Activated CD4-positive, alpha-beta T cell treated with anti-CD3 and anti-CD28 coated beads, Interleukin-2, amount 10 ng/mL, durations not matched to agents 24 days and 14 days (primary cell): ENCODE data around the gene TRIM6. TPM values are rescaled to one million over a fixed set of nuclear protein-coding genes. Genes with fewer than 3 reads are reported as not detected.
"Not testable (repeated sequence)": the region's sequence is repeated elsewhere in the genome, so short reads cannot be mapped to it uniquely, and the experiment has no call there.

Experiments
- DNase-seq: peaks from one replicate; pipeline ENCODE4 v3.0.0; 2022
- H3K27ac Mint-ChIP-seq: one replicate; pipeline ENCODE4 v1.8.0; 2022; ENCODE audit warnings: mild to moderate bottlenecking, mixed read lengths
- H3K27me3 Mint-ChIP-seq: one replicate; pipeline ENCODE4 v1.8.0; 2022; ENCODE audit warnings: mixed read lengths
- H3K36me3 Mint-ChIP-seq: one replicate; pipeline ENCODE4 v1.8.0; 2022; ENCODE audit warnings: low read depth, mild to moderate bottlenecking, mixed read lengths
- H3K4me1 Mint-ChIP-seq: one replicate; pipeline ENCODE4 v1.8.0; 2021; ENCODE audit warnings: mixed read lengths
- H3K4me3 Mint-ChIP-seq: one replicate; pipeline ENCODE4 v1.8.0; 2022; ENCODE audit warnings: mild to moderate bottlenecking, moderate library complexity, mixed read lengths
- H3K9me3 Mint-ChIP-seq: one replicate; pipeline ENCODE4 v1.8.0; 2021; ENCODE audit warnings: mixed read lengths
- intact Hi-C: fragments of 100-400 bp; cut with micrococcal nuclease; formaldehyde crosslinking; loops from one replicate; pipeline ENCODE4 v1.15.1; 2023
- total RNA-seq: library from RNA; stranded (reverse); gene quantifications from 2 replicates; pipeline ENCODE4 v1.2.3, GENCODE V29; 2022

Gene TRIM6
- total RNA-seq, 1 donor from 2014 or later = 0.14 TPM

DNA sequence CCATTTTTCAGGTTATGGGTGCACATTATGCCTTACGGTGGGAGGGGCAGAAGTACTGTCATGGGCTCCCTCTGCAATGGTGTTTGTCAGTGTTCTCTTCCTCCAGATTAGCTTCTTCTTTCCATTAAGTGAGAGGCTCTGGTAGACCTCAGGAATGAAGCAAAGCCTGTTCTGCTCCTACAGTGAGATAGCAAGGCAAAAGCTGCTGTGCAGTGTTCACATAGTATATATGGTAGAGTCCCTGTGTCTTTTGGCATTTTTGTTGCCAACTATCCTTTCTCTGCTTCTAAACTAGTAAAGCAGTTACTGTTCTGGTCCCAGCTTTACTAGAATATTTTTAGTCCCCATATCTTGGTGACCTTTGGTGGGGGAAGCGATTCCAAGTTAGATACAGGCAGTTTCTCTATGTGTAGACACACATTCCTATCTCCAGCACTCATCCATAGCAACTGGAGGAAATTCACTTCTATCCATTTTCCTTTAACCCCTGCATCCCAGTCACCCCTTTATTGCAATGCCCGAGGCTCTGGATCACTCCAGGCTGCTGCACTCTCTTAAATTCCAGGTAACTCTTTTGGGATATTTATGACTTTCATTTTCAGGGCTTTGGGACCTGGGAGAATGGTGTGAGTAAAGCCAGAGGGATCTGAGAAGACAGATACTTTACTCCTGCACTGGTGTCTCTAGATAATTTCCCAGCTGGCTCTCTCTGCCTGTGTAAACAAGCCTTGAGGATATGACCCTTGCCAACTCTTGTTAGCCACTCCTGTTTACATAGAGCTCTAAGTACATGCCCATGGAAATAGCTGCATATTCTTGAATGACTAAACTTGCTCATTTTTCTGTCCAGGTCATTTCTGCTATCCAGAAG lies 24.4 kb downstream of the TRIM6 start:
- intact Hi-C loops = no loop called here
- DNase-seq = no peak
- no peaks in the 10 kb centered on the region for H3K36me3 Mint-ChIP-seq
- peaks cover 17% of the 10 kb centered on the region for H3K4me1 Mint-ChIP-seq
- H3K9me3 Mint-ChIP-seq = no peaks in the 10 kb centered on the region
- no peaks in the 10 kb centered on the region for H3K27me3 Mint-ChIP-seq
- H3K4me3 Mint-ChIP-seq = no peak overlapping the region
- peak overlapping the region; percentile 26 for H3K27ac Mint-ChIP-seq

GRCh38 chr11:5621580-5621979 lies 25.1 kb downstream of the TRIM6 start:
- Mint-ChIP-seq H3K4me3 (no peak overlapping the region), H3K27me3 (no peaks in the 10 kb centered on the region), H3K36me3 (peaks cover 2% of the 10 kb centered on the region), H3K4me1 (peaks cover 24% of the 10 kb centered on the region), H3K27ac (no peak overlapping the region), H3K9me3 (no peaks in the 10 kb centered on the region)
- intact Hi-C loops = no loop called here
- no peak for DNase-seq

DNA sequence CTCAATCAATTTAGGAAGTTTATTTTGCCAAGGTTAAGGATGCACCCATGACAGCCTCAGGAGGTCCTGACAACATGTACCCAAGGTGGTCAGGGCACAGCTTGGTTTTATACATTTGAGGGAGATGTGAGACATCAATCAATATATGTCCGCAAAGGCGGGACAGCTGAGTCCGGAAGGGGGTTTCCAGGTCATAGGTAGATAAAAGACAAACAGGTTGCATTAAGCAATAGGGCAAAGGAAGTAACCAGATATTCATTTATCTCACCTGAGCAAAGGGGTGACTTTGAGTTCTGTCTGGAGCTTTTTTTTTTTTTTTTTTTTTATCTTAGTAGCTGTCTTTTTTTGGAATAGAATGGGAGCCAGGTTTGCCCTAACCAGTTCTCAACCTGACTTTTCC lies 26.4 kb downstream of the TRIM6 start:
- Mint-ChIP-seq H3K27ac (no peak overlapping the region), H3K4me1 (peaks cover 35% of the 10 kb centered on the region), H3K4me3 (peak overlapping the region; percentile 3), H3K27me3 (no peaks in the 10 kb centered on the region), H3K9me3 (no peaks in the 10 kb centered on the region), H3K36me3 (peaks cover 2% of the 10 kb centered on the region)
- intact Hi-C loops = no loop called here
- no peak for DNase-seq

DNA sequence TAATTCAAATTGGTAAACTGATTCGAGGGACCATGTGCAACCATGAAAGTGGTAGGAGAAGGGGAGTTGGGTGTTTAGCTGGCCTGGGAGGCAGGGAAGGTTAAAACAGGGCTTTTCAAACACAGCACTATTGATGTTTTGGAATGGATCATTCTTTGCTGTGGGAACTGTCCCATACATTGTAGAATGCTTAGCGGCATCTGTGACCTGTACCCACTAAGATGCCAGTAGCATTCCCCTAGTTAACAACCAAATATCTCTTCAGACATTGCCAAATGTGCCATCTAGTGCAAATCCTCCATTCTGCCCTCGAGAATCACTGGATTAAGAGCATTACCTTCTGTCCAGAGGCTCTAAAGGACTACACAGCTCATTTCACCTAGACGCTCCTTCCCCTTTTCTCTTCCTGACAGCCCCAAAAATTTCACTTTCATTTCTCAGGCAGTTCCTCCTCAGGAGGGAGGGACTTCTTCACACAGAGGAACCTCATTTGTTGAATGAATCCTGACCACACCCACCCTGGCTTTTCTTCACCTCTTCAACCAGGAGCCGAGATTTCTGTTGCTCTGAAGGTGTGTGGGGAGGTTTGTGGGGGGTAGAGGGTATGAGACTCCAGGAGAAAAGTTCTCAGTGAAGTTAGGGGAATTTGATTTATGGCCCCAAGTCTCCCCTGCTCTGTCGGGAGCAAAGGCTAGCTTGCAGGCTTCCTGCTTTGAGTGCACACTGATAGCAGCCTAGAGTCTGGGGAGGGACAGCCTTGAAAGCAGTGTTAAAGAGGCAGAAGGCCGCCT lies 28.2 kb downstream of the TRIM6 start, which contains the start of gene TRIM34:
TSS of gene TRIM34 (plus strand) at position 513 of the 791 bp plus-strand sequence. CDS start 7,331 bp downstream, outside the sequence.
- peak within 1 kb of the TSS; percentile 92 for H3K4me3 Mint-ChIP-seq
- DNase-seq = peak; percentile 93
- peaks cover 9% of the 10 kb centered on the region for H3K36me3 Mint-ChIP-seq
- H3K27me3 Mint-ChIP-seq = no peaks in the 10 kb centered on the region
- H3K4me1 Mint-ChIP-seq = peaks cover 39% of the 10 kb centered on the region
- peak within 1 kb of the TSS; percentile 90 for H3K27ac Mint-ChIP-seq
- intact Hi-C loops = loop anchor here (1.0 kb wide), 1 partner anchor 60 kb away; no protein-coding TSS in a partner anchor
- peaks cover 4% of the 10 kb centered on the region for H3K9me3 Mint-ChIP-seq

- H3K9me3 Mint-ChIP-seq = peaks cover 4% of the 10 kb centered on the region
- H3K27me3 Mint-ChIP-seq = no peaks in the 10 kb centered on the region
- H3K4me3 Mint-ChIP-seq = peak overlapping the region; percentile 92
- intact Hi-C loops = no loop called here
- peaks cover 40% of the 10 kb centered on the region for H3K4me1 Mint-ChIP-seq
- peaks cover 11% of the 10 kb centered on the region for H3K36me3 Mint-ChIP-seq
- peak; percentile 60 for DNase-seq
- H3K27ac Mint-ChIP-seq = peak overlapping the region; percentile 76
Observed at GRCh38 chr11:5625281-5625680, 28.8 kb downstream of the TRIM6 start.

- intact Hi-C loops = no loop called here
- DNase-seq = no peak
- H3K4me3 Mint-ChIP-seq = peak overlapping the region; percentile 92
- peaks cover 7% of the 10 kb centered on the region for H3K9me3 Mint-ChIP-seq
- H3K4me1 Mint-ChIP-seq = peaks cover 44% of the 10 kb centered on the region
- peak overlapping the region; percentile 76 for H3K27ac Mint-ChIP-seq
- no peaks in the 10 kb centered on the region for H3K27me3 Mint-ChIP-seq
- peaks cover 11% of the 10 kb centered on the region for H3K36me3 Mint-ChIP-seq
Observed at GRCh38 chr11:5626196-5626595, 29.8 kb downstream of the TRIM6 start.

GRCh38 chr11:5631417-5631816 lies 35.0 kb downstream of the TRIM6 start:
- no peak for DNase-seq
- no peaks in the 10 kb centered on the region for H3K27me3 Mint-ChIP-seq
- H3K4me1 Mint-ChIP-seq = peaks cover 33% of the 10 kb centered on the region
- peak overlapping the region; percentile 78 for H3K27ac Mint-ChIP-seq
- H3K36me3 Mint-ChIP-seq = peaks cover 31% of the 10 kb centered on the region
- peaks cover 7% of the 10 kb centered on the region for H3K9me3 Mint-ChIP-seq
- intact Hi-C loops = no loop called here
- no peak overlapping the region for H3K4me3 Mint-ChIP-seq

GRCh38 chr11:5631969-5632635 lies 35.7 kb downstream of the TRIM6 start:
- Mint-ChIP-seq H3K4me1 (peaks cover 27% of the 10 kb centered on the region), H3K27ac (no peak overlapping the region), H3K27me3 (no peaks in the 10 kb centered on the region), H3K9me3 (peaks cover 7% of the 10 kb centered on the region), H3K4me3 (no peak overlapping the region), H3K36me3 (peaks cover 35% of the 10 kb centered on the region)
- intact Hi-C loops = no loop called here
- no peak for DNase-seq

- H3K27me3 Mint-ChIP-seq = no peaks in the 10 kb centered on the region
- H3K4me3 Mint-ChIP-seq = no peak overlapping the region
- peaks cover 58% of the 10 kb centered on the region for H3K36me3 Mint-ChIP-seq
- intact Hi-C loops = no loop called here
- DNase-seq = no peak
- no peak overlapping the region for H3K27ac Mint-ChIP-seq
- H3K4me1 Mint-ChIP-seq = peaks cover 8% of the 10 kb centered on the region
- peaks cover 5% of the 10 kb centered on the region for H3K9me3 Mint-ChIP-seq
Observed at GRCh38 chr11:5639953-5640352, 43.5 kb downstream of the TRIM6 start.

GRCh38 chr11:5643585-5643984 lies 47.1 kb downstream of the TRIM6 start:
- intact Hi-C loops = no loop called here
- no peak overlapping the region for H3K4me3 Mint-ChIP-seq
- peaks cover 8% of the 10 kb centered on the region for H3K4me1 Mint-ChIP-seq

DNA sequence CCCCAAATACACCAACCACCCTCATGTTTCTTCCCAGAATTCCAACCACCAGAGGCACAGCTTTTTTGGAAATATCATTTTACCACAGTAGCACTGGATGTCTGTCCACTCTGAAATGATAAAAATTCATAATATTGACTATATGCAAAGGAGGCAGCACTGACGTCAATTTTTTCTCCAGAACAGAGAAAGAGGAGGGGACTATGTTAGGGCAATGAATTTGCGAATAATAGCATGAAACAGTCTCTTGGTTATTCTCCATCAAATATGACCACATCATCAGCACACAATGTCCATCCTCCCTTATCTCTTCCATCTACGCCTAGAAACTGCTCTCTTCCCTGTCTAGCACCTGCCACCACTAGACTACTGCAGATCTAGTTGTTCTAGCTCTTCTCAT lies 49.7 kb downstream of the TRIM6 start:
- peaks cover under 1% of the 10 kb centered on the region for H3K9me3 Mint-ChIP-seq
- peaks cover 28% of the 10 kb centered on the region for H3K36me3 Mint-ChIP-seq
- no peak overlapping the region for H3K4me3 Mint-ChIP-seq
- no peaks in the 10 kb centered on the region for H3K27me3 Mint-ChIP-seq
- intact Hi-C loops = no loop called here
- no peak for DNase-seq
- peaks cover 8% of the 10 kb centered on the region for H3K4me1 Mint-ChIP-seq
- no peak overlapping the region for H3K27ac Mint-ChIP-seq

More at GRCh38 chr11:5643585-5643984, 47.1 kb downstream of the TRIM6 start:
- H3K36me3 Mint-ChIP-seq = peaks cover 39% of the 10 kb centered on the region
- H3K9me3 Mint-ChIP-seq = peaks cover 5% of the 10 kb centered on the region
- no peak for DNase-seq
- no peaks in the 10 kb centered on the region for H3K27me3 Mint-ChIP-seq
- peak overlapping the region; percentile 55 for H3K27ac Mint-ChIP-seq

- intact Hi-C loops = no loop called here
- no peak for DNase-seq
- Mint-ChIP-seq H3K27ac (no peak overlapping the region), H3K9me3 (peaks cover 15% of the 10 kb centered on the region), H3K27me3 (peaks cover 1% of the 10 kb centered on the region), H3K36me3 (peaks cover 4% of the 10 kb centered on the region), H3K4me1 (no peaks in the 10 kb centered on the region), H3K4me3 (no peak overlapping the region)
Observed at GRCh38 chr11:5655474-5655873, 59.0 kb downstream of the TRIM6 start.

DNA sequence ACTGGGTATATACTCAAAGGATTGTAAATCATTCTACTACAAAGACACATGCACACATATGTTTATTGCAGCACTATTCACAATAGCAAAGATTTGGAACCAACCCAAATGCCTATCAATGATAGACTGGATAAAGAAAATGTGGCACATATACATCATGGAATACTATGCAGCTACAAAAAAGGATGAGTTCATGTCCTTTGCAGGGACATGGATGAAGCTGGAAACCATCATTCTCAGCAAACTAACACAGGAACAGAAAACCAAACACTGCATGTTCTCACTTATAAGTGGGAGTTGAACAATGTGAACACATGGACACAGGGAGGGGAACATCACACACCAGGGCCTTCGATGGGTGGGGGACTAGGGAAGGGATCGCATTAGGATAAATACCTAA lies 60.5 kb downstream of the TRIM6 start:
- H3K27ac Mint-ChIP-seq, DNase-seq, H3K4me1 Mint-ChIP-seq, H3K4me3 Mint-ChIP-seq, H3K27me3 Mint-ChIP-seq, intact Hi-C loops: not testable (repeated sequence)
- Mint-ChIP-seq H3K36me3 (peaks cover 11% of the 10 kb centered on the region), H3K9me3 (peaks cover 15% of the 10 kb centered on the region)
